ENCODE measurements around the gene ZNF182.
"Not testable (repeated sequence)": the region's sequence is repeated elsewhere in the genome, so short reads cannot be mapped to it uniquely, and the experiment has no call there.

ZNF182 gene

GRCh38 chrX:47940448-47940847 lies 63.3 kb downstream of the ZNF182 start:
- TF ChIP-seq CTCF (IDR thresholded peaks at IDR 0.05; ENCODE audit: poor library complexity, severe bottlenecking): no peak
- ATAC-seq (ENCODE audit: low read depth) (no peak), DNase-seq (ENCODE audit: low spot score) (no peak)
- no peak overlapping the region for H3K27ac ChIP-seq (ENCODE audit: poor library complexity, severe bottlenecking)
- no peak overlapping the region for H3K4me3 ChIP-seq (ENCODE audit: severe bottlenecking)
- no peaks in the 10 kb centered on the region for H3K36me3 ChIP-seq (ENCODE audit: low read depth)
- no peaks in the 10 kb centered on the region for H3K27me3 ChIP-seq (ENCODE audit: insufficient read depth, poor library complexity, severe bottlenecking)
- H3K4me1 ChIP-seq (ENCODE audit: insufficient read depth, poor library complexity, severe bottlenecking): no peaks in the 10 kb centered on the region
- no peaks in the 10 kb centered on the region for H3K9me3 ChIP-seq (ENCODE audit: severe bottlenecking)

GRCh38 chrX:47936940-47937317 lies 66.9 kb downstream of the ZNF182 start:
- Histone ChIP-seq H3K4me3 (ENCODE audit: severe bottlenecking) (no peak overlapping the region), H3K36me3 (ENCODE audit: low read depth) (no peaks in the 10 kb centered on the region), H3K27ac (ENCODE audit: poor library complexity, severe bottlenecking) (no peak overlapping the region), H3K27me3 (ENCODE audit: insufficient read depth, poor library complexity, severe bottlenecking) (no peaks in the 10 kb centered on the region), H3K9me3 (ENCODE audit: severe bottlenecking) (no peaks in the 10 kb centered on the region), H3K4me1 (ENCODE audit: insufficient read depth, poor library complexity, severe bottlenecking) (no peaks in the 10 kb centered on the region)
- no peak for TF ChIP-seq CTCF (IDR thresholded peaks at IDR 0.05; ENCODE audit: poor library complexity, severe bottlenecking)
- DNase-seq (ENCODE audit: low spot score) (no peak), ATAC-seq (ENCODE audit: low read depth) (no peak)

GRCh38 chrX:47936224-47936939 lies 67.4 kb downstream of the ZNF182 start:
- H3K4me1 ChIP-seq (ENCODE audit: insufficient read depth, poor library complexity, severe bottlenecking): no peaks in the 10 kb centered on the region
- no peak for TF ChIP-seq CTCF (IDR thresholded peaks at IDR 0.05; ENCODE audit: poor library complexity, severe bottlenecking)
- no peak overlapping the region for H3K4me3 ChIP-seq (ENCODE audit: severe bottlenecking)
- H3K36me3 ChIP-seq (ENCODE audit: low read depth): no peaks in the 10 kb centered on the region
- DNase-seq (ENCODE audit: low spot score): no peak
- no peaks in the 10 kb centered on the region for H3K9me3 ChIP-seq (ENCODE audit: severe bottlenecking)
- no peak for ATAC-seq (ENCODE audit: low read depth)
- no peaks in the 10 kb centered on the region for H3K27me3 ChIP-seq (ENCODE audit: insufficient read depth, poor library complexity, severe bottlenecking)
- no peak overlapping the region for H3K27ac ChIP-seq (ENCODE audit: poor library complexity, severe bottlenecking)

- Histone ChIP-seq H3K36me3 (ENCODE audit: low read depth) (no peaks in the 10 kb centered on the region), H3K27me3 (ENCODE audit: insufficient read depth, poor library complexity, severe bottlenecking) (no peaks in the 10 kb centered on the region), H3K4me1 (ENCODE audit: insufficient read depth, poor library complexity, severe bottlenecking) (no peaks in the 10 kb centered on the region), H3K4me3 (ENCODE audit: severe bottlenecking) (no peak overlapping the region), H3K9me3 (ENCODE audit: severe bottlenecking) (no peaks in the 10 kb centered on the region), H3K27ac (ENCODE audit: poor library complexity, severe bottlenecking) (no peak overlapping the region)
- ATAC-seq (ENCODE audit: low read depth) (no peak), DNase-seq (ENCODE audit: low spot score) (no peak)
- no peak for TF ChIP-seq CTCF (IDR thresholded peaks at IDR 0.05; ENCODE audit: poor library complexity, severe bottlenecking)
Measured at GRCh38 chrX:47933946-47934345, 69.8 kb downstream of the ZNF182 start.

GRCh38 chrX:47931970-47932369 lies 71.8 kb downstream of the ZNF182 start:
- not testable (repeated sequence) for H3K36me3 ChIP-seq (ENCODE audit: low read depth); H3K9me3 ChIP-seq (ENCODE audit: severe bottlenecking); H3K27me3 ChIP-seq (ENCODE audit: insufficient read depth, poor library complexity, severe bottlenecking); H3K4me1 ChIP-seq (ENCODE audit: insufficient read depth, poor library complexity, severe bottlenecking); DNase-seq (ENCODE audit: low spot score); ATAC-seq (ENCODE audit: low read depth); H3K4me3 ChIP-seq (ENCODE audit: severe bottlenecking); H3K27ac ChIP-seq (ENCODE audit: poor library complexity, severe bottlenecking)
